Motor neuron (in vitro differentiated cells): ENCODE results near the gene KLHL3. TPM values are rescaled to one million over a fixed set of nuclear protein-coding genes. Genes with fewer than 3 reads are reported as not detected.

Source experiments
- ATAC-seq, 8 experiments: fragments of 200-7000 bp; cut with Tn5 transposase; replicated peaks in 6 of 8; 2 replicates each; pipeline ENCODE4 v1.8.0; 2021; ENCODE audit warnings: mild to moderate bottlenecking in 8 of 8, moderate library complexity in 8 of 8
- H3K27ac ChIP-seq, 2 donors: fragments of 250-450 bp; sonication (Bioruptor Pico); 2 replicates each; pipeline ENCODE4 v1.9.0; 2021; ENCODE audit warnings: antibody characterized with exemption in 2 of 2, mild to moderate bottlenecking in 2 of 2, moderate library complexity in 1 of 2
- H3K4me1 ChIP-seq, 2 donors: fragments of 250-450 bp; sonication (Bioruptor Pico); replicated peaks in 1 of 2; 2 replicates each; pipeline ENCODE4 v1.6.1; 2021; ENCODE audit warnings: antibody characterized with exemption in 2 of 2, mild to moderate bottlenecking in 2 of 2, moderate library complexity in 1 of 2
- H3K4me3 ChIP-seq, 5 donors: fragments of 250-450 bp; sonication (Bioruptor Pico); 2 replicates each; pipeline ENCODE4 v1.9.0; 2021; ENCODE audit warnings: antibody characterized with exemption in 5 of 5, mild to moderate bottlenecking in 5 of 5, moderate library complexity in 4 of 5
- WGBS, 10 experiments: fragments of 450-650 bp; shearing (Covaris generic); methylation state at CpG; one replicate each; pipeline ENCODE4 v1.0.0; 2022; 5-methylcytosine and 5-hydroxymethylcytosine counted together
- in situ Hi-C, 9 experiments: fragments of 400-800 bp; cut with MboI; loops; one replicate each; pipeline ENCODE4 v1.15.0; 2021; ENCODE audit warnings: low sequenced_read_pairs in 9 of 9, low pct_unique_long_range_greater_than_20kb in 2 of 9; ENCODE audit not compliant: unreplicated experiment in 9 of 9
- total RNA-seq, 8 experiments: library from RNA; unstranded; fragments of 300-600 nt; gene quantifications; 2 replicates each; pipeline versions ENCODE4 v1.2.3 to v1.2.4, GENCODE V29; 2022

The KLHL3 gene
- total RNA-seq, 8 experiments from 2014 or later, result 2.3 to 7.2 (median 5.0) TPM

DNA sequence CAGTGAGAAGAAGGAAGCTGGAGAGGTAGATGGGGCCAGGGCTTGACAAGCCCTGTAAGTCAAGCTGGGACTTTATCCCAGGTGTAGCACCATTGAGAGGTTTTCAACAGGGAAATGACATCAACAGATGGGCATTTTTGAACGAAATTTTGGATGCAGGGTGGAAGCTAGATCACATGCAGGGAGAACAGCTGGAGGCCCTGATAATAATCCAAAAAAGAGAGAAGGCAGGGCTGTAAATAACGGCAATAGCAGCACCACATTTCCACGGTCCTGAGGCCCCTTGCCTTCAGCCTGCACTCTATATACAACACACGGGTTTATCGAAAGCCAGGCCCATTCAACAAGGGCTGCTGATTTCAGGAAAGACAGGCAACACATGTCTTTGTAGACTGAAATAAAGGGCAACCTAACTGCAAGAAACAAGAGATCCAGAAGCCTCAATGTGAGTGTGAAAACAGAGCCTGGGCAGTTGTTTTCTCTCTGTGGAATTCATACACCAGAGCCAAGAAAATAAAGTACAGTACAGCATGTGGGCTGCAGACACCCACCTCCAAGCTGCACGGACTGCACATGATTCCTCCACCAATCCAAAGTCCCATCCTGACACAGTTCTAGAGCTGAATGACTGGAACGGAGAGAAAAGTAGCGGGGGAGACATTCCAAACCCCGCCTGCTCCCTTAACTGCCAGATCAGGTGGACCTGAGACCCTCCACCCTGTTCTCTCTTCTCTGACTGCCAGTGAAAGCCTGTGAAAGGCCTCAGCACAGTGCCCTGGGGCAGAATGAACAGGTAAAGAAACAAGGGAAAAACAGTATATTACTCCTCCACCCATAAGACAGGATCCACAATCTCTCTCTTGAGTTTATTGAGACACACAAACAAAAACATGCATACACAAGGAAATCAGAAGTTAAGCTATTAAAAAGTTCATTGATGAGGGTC lies 36.3 kb downstream of the KLHL3 start:
- 4 to 88% (median 56%) methylated on average over 2 to 7 of the region's 9 CpGs for WGBS, 10 experiments
- ATAC-seq, result peak in 2 of 8 experiments; percentile 17 to 40
- no peak overlapping the region for H3K27ac ChIP-seq
- H3K4me3 ChIP-seq, result no peak overlapping the region
- in situ Hi-C loops, result no loop called here
- no peaks in the 10 kb centered on the region for H3K4me1 ChIP-seq

DNA sequence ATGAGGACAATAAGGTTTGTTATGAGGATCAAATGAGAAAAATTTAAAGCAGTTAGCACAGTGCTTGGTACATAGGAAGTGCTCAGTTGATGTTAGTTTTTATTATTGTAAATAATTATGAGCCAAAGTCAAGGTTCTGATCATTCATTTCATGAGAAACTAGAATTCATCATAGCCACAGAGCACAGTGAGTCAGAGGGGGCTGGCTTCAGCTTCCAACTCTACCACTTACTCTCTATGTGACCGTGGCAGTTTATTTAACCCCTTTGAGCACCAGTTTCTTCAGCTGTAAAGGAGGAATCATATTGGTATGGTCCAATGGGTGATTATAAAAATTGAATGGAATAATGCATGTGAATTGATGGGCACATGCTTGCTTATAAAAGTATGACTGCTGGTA lies 39.4 kb downstream of the KLHL3 start:
- no peak for ATAC-seq
- 0 to 17% (median 0%) methylated on average over 1 of the region's 1 CpG; no CpG with 5 or more reads in 4 of the 10 experiments for WGBS, 10 experiments
- in situ Hi-C loops, result no loop called here
- Histone ChIP-seq H3K4me1 (no peaks in the 10 kb centered on the region), H3K4me3 (no peak overlapping the region), H3K27ac (no peak overlapping the region)

DNA sequence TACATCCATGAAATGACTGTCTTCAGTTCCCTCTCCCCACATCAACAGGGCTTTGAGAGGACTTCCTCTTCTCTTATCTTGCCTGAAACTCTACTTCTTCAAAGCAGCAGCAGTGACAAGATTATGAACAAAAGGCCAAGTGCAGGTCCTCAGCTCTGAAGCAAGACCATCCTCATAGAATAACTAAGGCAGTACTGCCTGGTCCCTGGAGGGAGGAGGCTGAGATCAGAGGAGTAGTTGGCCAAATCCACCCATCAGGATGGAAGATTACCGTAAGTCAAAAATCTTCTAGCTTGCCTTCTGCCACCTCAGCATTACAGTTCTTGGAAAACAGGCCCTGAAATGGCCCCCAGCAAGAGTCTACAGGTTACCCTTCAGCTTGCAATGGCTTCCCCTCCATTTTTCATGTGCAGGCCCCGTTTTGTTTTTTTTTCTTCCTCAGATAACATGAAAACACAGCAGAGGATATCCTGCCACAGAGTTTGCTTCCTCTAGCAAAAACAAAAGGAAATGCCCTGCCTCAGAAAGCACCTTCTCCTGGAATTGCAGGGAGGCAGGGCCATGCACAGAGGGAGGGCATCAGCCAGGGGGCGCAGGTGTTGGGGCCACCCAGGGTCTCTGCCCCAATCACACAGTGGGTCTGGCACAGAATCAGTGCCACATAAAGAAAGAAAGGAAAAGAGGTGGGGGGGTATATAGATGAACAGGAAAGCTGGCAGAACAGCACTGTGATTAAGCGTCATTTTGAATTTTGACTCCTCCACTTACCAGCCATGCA lies 40.0 kb downstream of the KLHL3 start:
- 63 to 100% (median 100%) methylated on average over 1 to 3 of the region's 4 CpGs; no CpG with 5 or more reads in 1 of the 10 experiments for WGBS, 10 experiments
- Histone ChIP-seq H3K27ac (no peak overlapping the region), H3K4me1 (no peaks in the 10 kb centered on the region), H3K4me3 (no peak overlapping the region)
- no peak for ATAC-seq
- in situ Hi-C loops, result no loop called here

DNA sequence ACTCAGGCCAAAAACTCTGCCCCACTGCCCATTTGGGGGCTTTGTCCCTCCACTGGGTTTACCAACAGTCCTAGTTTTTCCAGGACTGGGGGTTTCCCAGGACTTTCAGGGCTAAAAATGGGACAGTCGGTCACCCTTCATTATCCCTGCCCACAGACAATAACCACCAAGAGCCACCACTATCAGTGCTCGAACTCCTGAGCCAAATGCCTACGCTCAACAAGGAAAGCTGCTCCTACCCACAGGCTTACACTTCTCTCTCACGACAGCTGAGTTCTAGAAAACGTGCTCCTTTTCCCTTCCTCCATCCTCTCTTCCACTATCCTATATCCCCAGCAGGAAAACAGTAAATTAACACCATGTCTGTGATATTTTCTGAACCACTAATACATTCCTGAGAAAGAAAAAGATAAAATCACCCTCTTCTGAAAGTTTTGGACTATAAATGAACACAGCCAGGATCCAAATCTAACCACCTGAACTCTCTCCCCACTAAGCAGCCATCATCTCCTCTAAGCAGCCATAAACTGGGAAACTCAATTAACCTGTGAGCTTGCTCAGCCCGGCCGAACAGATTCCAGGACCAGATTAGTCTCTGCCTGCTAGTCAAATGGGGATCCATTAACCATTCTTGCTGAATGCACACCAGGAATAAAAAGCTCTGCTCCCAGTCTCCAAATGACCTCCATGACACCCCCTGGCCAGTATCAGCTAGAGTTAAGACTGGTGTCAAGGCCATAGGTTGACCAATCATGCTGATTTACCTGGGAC lies 41.8 kb downstream of the KLHL3 start:
- no peak overlapping the region for H3K4me3 ChIP-seq
- WGBS, 10 experiments, result 73 to 93% (median 80%) methylated on average over 1 to 6 of the region's 7 CpGs; no CpG with 5 or more reads in 1 of the 10 experiments
- no peak overlapping the region for H3K27ac ChIP-seq
- in situ Hi-C loops, result no loop called here
- no peak for ATAC-seq
- H3K4me1 ChIP-seq, result no peaks in the 10 kb centered on the region

DNA sequence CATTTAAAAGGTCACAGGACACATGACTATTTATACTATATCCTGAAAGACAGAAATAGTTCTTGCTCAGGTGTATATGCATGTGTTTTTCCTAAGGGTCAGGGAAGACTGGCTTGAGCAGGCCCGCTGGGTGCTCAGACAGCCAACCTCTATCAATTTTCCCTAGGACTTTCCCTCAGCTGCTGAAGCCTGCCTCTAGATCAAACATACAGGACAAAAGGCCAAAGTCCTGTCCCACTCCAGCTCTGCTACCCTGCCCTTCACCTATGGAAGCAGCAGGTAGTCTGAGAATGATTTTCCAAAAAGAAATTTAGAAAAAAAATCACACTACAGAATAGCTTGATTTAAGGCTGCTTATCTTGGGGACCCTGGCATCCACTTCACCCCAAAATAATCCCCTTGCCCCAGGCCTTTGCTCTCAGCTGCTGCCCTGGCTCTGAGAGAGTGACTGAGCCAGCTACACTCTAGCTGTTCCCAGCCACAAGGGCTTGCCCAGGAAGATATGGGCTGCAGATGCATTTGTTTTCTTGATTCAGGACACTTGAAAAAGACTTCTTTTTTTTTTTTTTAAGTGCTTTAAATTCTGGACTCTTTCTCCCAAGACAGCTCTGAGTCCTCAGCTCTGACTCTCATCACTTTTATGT lies 42.5 kb downstream of the KLHL3 start:
- Histone ChIP-seq H3K4me1 (no peaks in the 10 kb centered on the region), H3K27ac (no peak overlapping the region), H3K4me3 (no peak overlapping the region)
- 80 to 100% (median 89%) methylated on average over 1 of the region's 1 CpG; no CpG with 5 or more reads in 6 of the 10 experiments for WGBS, 10 experiments
- in situ Hi-C loops, result no loop called here
- no peak for ATAC-seq

DNA sequence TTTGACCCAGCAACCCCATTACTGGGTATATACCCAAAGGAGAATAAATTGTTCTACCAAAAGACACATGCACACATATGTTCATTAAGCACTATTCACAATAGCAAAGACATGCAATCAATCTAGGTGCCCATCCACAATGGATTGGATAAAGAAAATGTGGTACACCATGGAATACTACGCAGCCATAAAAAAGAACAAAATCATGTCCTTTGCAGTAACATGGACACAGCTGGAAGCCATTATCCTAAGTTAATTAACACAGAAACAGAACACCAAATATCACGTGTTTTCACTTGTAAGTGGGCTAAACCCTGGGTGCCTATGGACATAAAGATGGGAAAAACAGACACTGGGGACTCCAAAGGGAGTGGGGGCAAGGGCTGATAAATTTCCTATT lies 46.6 kb downstream of the KLHL3 start:
- ATAC-seq, result no peak
- Histone ChIP-seq H3K4me3 (no peak overlapping the region), H3K27ac (no peak overlapping the region), H3K4me1 (no peaks in the 10 kb centered on the region)
- 50 to 100% (median 100%) methylated on average over 1 to 2 of the region's 2 CpGs; no CpG with 5 or more reads in 2 of the 10 experiments for WGBS, 10 experiments
- in situ Hi-C loops, result no loop called here

DNA sequence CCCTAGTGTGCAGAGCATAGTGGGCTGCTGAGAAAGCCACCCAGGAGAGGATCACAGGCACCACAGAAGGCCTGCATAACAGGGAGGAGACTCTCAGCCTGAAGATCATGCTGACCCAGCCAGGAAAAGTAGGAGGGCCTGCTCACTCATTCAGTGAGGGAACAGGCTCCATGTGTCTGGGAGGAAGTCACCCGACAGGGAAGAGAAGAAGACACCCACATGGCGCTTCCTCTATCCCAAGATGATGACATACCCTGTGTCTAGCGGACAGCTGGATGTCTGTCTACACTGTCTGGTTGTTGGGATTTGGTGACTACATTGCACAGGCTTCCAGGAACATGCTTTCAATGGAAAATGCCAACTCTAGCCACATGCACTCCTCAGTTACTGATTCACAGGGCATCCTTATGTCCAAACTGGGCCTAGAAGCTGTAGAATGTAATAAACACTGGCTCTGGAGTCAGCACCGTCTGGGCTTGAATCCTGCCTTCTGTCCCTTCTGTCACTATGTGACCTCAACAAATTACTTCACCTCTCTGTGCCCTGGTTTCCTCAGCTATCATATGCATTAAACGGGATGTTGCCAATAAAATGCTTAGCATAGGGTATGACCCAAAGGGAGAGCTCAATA lies 47.6 kb downstream of the KLHL3 start:
- in situ Hi-C loops, result no loop called here
- no peak overlapping the region for H3K27ac ChIP-seq
- WGBS, 10 experiments, result 0 to 91% (median 75%) methylated on average over 1 to 5 of the region's 5 CpGs; no CpG with 5 or more reads in 1 of the 10 experiments
- peak in 3 of 8 experiments; percentile 75 to 99 (median 94) for ATAC-seq
- no peaks in the 10 kb centered on the region for H3K4me1 ChIP-seq
- H3K4me3 ChIP-seq, result no peak overlapping the region

DNA sequence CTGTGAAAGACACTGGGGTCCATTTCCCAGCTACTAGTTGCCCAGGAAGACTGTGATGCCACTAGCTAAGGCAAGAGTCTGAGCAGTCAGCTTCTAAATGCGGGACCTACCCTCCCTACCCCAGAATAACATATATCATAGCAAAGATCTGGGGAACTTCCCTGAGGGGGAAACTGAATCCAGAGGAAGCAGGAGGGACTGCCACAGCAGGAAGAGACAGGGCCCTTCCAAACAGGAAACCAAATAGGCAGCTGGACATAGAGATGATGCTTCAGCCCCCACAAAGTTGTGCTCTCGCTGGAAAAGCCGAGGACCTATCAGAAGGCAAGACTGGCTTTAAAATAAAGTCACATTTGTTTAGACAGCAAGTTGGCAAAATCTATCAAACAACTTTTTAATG lies 51.1 kb downstream of the KLHL3 start:
- 17 to 90% (median 83%) methylated on average over 2 to 3 of the region's 3 CpGs; no CpG with 5 or more reads in 5 of the 10 experiments for WGBS, 10 experiments
- H3K27ac ChIP-seq, result no peak overlapping the region
- ATAC-seq, result no peak
- no peak overlapping the region for H3K4me3 ChIP-seq
- in situ Hi-C loops, result no loop called here
- no peaks in the 10 kb centered on the region for H3K4me1 ChIP-seq

DNA sequence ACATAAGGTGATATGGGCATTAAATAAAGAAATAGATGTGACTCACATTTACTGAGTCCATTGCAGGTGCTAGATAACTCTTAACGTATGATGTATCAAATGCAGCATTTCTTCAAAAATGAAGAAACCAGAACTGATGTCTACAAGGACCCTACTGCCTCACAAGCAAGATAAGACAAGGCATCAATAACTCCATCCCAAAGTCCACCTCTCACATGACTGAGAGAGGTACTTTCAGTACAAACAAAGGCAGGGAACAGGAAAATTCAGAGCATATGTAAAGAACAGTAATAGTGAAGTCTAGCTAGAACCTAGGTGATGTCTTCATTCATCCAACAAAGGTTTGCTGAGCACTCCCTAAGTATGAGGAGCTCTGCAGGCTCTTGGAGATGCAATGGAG lies 54.7 kb downstream of the KLHL3 start:
- no peak overlapping the region for H3K4me3 ChIP-seq
- in situ Hi-C loops, result no loop called here
- 57 to 100% (median 100%) methylated on average over 1 of the region's 1 CpG; no CpG with 5 or more reads in 4 of the 10 experiments for WGBS, 10 experiments
- H3K4me1 ChIP-seq, result no peaks in the 10 kb centered on the region
- H3K27ac ChIP-seq, result no peak overlapping the region
- no peak for ATAC-seq

DNA sequence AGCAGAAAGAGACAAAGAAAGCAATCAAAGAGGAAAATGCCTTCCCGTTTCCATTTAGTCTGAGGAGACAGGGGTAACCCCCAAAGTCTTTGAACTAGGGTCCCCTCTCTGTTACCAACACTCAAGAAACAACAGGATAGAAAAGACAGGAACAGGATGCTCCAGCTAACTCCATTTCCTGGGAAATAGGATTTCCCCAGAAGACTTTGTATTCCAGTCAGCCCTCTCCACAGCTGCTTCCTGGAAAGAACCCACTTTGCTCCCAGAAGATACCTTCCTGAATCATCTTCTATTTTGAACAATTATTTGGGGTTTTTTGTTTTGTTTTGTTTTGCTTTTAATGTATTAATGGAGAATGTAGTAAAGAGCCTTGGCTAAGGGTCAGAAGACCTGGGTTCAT lies 56.0 kb downstream of the KLHL3 start:
- no peak for ATAC-seq

DNA sequence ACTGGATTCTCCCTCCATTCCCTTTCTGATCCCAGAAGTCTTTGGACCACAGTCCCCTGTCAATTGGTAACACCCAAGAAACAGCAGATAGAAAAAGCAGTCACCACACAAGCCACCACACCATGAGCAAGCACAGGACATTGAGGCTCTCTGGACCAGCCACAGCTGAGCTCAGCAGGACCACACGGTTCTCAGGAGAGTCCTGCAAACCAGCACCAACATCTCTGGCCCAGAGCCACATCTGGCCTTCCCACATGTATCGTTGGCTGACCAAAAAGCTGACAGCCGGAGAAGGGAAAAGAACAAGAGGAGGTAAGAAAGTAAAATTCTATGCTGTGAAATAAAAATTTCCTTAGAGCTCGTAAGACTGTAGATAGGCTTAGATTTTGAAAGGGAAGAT lies 56.7 kb downstream of the KLHL3 start:
- Histone ChIP-seq H3K27ac (no peak overlapping the region), H3K4me1 (no peaks in the 10 kb centered on the region), H3K4me3 (no peak overlapping the region)
- no peak for ATAC-seq
- 51 to 100% (median 95%) methylated on average over 1 to 3 of the region's 4 CpGs; no CpG with 5 or more reads in 1 of the 10 experiments for WGBS, 10 experiments
- in situ Hi-C loops, result no loop called here

More for the DNA sequence above, 56.0 kb downstream of the KLHL3 start:
- no peaks in the 10 kb centered on the region for H3K4me1 ChIP-seq
- 0 to 75% (median 63%) methylated on average over 1 of the region's 1 CpG; no CpG with 5 or more reads in 3 of the 10 experiments for WGBS, 10 experiments
- H3K4me3 ChIP-seq, result no peak overlapping the region
- H3K27ac ChIP-seq, result no peak overlapping the region
- in situ Hi-C loops, result no loop called here

DNA sequence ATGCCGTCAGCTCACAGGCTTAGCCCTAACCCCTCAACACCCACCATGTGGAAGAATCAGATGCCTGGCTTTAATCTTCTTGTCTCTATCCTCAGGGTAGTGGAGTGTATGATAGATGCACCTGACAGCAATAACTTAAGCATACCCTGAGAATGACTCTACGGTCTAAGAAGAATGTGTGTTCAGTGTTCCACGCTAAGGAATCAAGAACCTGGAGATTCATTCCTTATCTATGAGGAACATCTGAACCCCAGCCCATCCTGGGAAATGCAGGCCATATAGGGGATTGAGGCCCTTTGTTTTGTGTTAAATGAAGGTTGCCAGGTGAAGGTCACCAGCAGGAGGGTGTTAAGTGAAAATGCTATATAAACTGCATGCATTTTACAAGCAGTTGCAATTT lies 63.0 kb downstream of the KLHL3 start:
- no peaks in the 10 kb centered on the region for H3K4me1 ChIP-seq
- no peak for ATAC-seq
- no peak overlapping the region for H3K27ac ChIP-seq
- no peak overlapping the region for H3K4me3 ChIP-seq
- in situ Hi-C loops, result no loop called here
- 36 to 100% (median 83%) methylated on average over 1 to 2 of the region's 3 CpGs; no CpG with 5 or more reads in 5 of the 10 experiments for WGBS, 10 experiments
